Epithelial cell of umbilical artery (primary cell): ENCODE data around the gene MBD3L3. TPM values are rescaled to one million over a fixed set of nuclear protein-coding genes. Genes with fewer than 3 reads are reported as not detected.

Experiments
- total RNA-seq: library from RNA; depleted of rRNA; stranded (reverse); fragments of >200 nt; gene quantifications from 2 replicates; pipeline ENCODE4 v1.2.3, GENCODE V29; 2014

The MBD3L3 gene
- total RNA-seq, result not detected in 2 replicates

GRCh38 chr19:7058576-7058975 lies at the start of gene MBD3L3:
TSS of gene MBD3L3 (minus strand) at chr19:7058676. CDS start at chr19:7058605, 71 bp downstream.

GRCh38 chr19:7069042-7069903 lies 10.8 kb upstream of the MBD3L3 start, which contains the start of gene ZNF557:
TSS of gene ZNF557 (plus strand) at chr19:7069703. CDS start at chr19:7075075, 5,372 bp downstream.

GRCh38 chr19:7049021-7049420 lies 9.5 kb downstream of the MBD3L3 start, which contains the start of gene MBD3L2:
TSS of gene MBD3L2 (plus strand) at chr19:7049321. CDS start at chr19:7049374, 53 bp downstream.

GRCh38 chr19:7040079-7040478 lies 18.4 kb downstream of the MBD3L3 start, which contains the start of gene MBD3L4:
TSS of gene MBD3L4 (minus strand) at chr19:7040179. CDS start at chr19:7040144, 35 bp downstream.

GRCh38 chr19:7030278-7030677 lies 28.2 kb downstream of the MBD3L3 start, which contains the start of gene MBD3L5:
TSS of gene MBD3L5 (plus strand) at chr19:7030578. CDS start at chr19:7030612, 34 bp downstream.

GRCh38 chr19:7021331-7021730 lies 37.1 kb downstream of the MBD3L3 start, which contains the start of gene MBD3L2B:
TSS of gene MBD3L2B (minus strand) at chr19:7021431. CDS start at chr19:7021397, 34 bp downstream.

Other genes with a start within 250 kb of the MBD3L3 start
- gene ADGRE1, start 171.1 kb downstream of the MBD3L3 start, total RNA-seq, result not detected in 2 replicates
- gene MBD3L2B, start 37.2 kb downstream of the MBD3L3 start, total RNA-seq, result not detected in 2 replicates
- not detected in 2 replicates for gene MBD3L5, start 28.1 kb downstream of the MBD3L3 start, total RNA-seq
- gene MBD3L4, start 18.5 kb downstream of the MBD3L3 start, total RNA-seq, result not detected in 2 replicates
- not detected in 2 replicates for gene MBD3L2, start 9.4 kb downstream of the MBD3L3 start, total RNA-seq
- 16.9 and 21.4 TPM in 2 replicates for gene ZNF557, start 11.0 kb upstream of the MBD3L3 start, total RNA-seq
- 21.6 and 50.0 TPM in 2 replicates for gene INSR, start 235.7 kb upstream of the MBD3L3 start, total RNA-seq